GM19238 (cell line): ENCODE data around the gene HOXC11.

Experiments
- DNase-seq: peaks from one replicate; pipeline ENCODE4 v3.0.0; 2011; ENCODE audit warnings: low spot score; ENCODE audit not compliant: insufficient read length

Gene HOXC11

DNA sequence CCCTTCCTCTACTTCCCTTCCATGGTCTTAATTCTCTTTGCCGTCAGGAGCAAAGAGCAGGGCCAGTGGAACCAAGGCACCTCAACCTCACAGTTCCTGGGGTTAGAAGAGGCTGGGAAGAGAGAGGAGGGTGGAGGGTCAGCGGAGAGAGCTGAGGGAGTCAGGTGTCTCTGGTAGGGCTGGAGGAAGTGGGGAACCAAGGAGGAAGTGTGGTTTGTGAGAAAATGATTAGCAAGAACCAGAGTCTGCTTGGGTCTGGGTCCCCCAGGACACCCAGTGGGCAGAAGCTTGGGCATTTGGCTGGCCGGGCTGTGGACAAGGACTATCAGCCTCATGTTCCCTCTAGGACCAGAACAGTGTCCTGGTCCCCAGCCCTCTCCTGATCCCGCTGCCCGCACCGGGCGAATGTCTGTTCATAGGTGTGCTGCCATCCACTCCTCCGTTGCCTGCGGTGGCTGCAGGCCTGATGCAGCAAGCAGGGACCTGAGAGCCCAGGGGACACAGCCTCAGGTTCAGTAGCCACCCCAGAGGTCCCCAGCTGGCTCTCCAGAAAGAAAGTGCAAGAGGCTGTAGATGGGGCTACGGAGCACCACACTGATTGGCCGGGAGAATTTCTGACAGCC lies 15.9 kb upstream of the HOXC11 start:
- no peak for DNase-seq

DNA sequence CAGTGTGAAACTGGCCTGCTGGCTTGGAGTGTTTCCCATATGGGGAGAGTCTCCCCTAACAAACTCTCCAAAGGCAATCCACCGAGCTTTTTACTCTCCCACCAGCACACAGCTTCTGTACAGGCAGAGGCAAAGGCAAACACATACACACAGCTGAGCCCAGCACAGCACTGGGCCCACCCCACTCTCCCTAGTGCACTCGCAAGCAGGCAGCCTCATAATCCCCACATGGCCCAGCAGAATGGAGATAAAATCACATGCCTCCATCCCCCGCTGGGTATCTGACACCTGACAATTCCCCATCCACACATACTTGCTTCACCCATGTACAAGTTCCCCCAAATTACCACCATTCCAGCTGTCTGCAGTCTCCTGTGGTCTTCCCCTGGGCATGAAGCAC lies 14.8 kb upstream of the HOXC11 start:
- DNase-seq: no peak

DNA sequence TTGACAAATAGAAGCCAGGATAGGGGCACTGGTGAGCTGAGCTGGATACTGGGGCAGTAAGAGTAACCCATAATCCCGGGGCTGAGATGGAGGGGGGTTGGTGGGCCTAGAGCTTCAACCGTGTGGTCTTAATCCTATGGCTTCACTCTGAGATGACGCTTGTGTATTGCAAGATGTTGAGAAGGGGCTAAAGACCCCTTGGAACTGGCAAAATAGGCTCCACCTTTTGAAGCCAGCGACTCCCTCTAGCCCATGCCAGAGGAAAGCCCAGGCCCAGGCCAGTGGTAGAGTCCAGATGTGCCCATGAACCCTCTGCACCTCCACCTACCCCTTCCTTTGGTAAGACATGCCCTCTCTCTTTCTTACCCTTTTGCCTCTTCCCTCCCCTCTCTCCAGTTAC lies 13.6 kb upstream of the HOXC11 start:
- DNase-seq: no peak

DNA sequence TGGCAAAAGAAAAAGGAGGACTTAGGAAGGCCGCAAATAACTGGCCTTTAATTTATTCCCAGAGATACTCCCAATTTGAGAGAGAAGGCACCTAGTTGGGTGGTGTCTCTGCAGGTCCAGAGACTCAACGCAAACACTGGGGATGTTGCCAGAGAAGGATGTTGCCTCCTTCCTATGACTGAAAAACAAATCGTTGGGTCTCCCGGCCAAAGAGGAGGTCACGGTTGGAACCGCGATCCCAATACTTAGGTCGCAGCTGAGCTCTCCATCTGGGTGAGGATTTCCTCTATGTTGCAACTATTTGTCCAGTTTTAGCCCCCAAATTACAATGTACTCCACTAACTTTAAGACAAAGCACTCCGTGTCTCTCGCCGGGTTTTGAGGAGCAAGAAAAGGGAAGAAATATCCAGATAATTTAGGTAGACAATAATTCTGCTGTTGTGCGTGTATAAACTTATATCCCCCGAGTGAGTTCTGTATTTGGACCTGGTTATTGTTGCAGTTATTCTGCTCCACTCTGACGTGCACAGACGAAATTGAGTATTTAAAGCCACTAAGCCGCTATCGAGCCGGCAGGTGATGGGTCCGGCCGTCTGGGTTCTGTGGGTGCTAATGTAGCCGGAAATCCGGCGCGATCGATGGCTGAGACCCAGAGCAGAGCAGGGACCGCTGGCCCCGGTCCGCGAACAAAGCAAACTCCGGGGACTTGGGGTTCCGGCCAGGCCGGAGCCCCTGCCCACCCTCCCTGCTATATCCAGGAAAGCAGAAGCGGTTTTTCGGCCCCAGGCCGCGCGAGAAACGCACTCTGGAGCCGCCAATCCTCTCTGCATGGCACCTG lies 12.5 kb upstream of the HOXC11 start:
- no peak for DNase-seq

DNA sequence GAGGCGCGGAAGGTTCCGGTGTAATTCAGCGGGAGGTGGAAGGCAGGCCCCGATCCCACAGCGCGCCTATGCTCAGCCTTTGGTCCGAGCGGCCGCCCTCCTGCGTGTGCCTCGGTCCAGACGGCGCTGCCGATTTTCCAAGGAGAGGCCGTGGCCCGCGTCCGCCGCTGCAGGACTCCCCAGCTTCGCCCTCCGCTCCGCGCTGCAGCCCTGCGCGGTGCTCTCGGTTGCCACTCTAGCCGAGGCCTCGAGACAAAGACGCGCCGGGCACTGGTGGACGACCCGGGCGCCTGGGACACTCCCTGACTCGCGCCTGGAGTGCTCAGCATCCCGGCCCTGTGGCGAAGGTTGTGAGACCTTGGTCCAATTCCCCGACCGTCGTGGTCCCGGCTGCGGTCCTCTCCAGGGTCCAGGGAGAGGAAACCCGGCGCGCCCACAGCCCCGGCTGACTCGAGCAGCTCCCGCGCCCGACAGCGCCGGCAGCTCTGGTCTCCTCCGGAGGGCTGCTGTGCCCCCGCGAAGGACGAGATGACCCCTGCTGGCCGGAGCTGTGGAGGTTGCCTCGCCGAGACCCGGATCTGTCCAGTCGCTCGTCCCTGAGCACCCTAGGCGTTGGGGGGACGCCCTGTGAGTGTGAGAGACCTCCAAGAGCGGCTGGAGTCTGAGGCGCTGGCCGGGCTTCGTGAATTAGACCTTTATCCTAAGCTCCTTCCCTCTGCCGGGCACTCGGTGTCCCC lies 11.7 kb upstream of the HOXC11 start:
- no peak for DNase-seq

DNA sequence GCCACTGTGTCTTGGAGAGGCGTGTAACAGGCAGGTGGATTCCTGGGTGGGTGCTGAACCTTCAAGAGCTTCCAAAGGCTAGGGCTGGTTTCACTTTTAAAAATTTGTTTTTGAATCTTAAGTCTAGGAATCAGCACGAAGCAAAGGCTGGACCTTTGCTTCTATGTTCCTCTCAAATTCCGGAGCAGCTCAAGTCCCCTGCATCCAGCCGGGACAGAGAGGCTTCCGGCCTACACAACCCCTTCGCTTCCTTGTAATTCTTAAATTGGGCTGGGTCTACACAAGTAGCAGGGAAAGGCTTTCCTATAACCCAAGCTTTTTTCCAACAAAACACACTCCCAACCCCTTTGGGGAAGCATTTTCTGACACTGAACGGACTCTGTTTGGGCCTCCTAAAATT lies 9.9 kb upstream of the HOXC11 start:
- DNase-seq: no peak

DNA sequence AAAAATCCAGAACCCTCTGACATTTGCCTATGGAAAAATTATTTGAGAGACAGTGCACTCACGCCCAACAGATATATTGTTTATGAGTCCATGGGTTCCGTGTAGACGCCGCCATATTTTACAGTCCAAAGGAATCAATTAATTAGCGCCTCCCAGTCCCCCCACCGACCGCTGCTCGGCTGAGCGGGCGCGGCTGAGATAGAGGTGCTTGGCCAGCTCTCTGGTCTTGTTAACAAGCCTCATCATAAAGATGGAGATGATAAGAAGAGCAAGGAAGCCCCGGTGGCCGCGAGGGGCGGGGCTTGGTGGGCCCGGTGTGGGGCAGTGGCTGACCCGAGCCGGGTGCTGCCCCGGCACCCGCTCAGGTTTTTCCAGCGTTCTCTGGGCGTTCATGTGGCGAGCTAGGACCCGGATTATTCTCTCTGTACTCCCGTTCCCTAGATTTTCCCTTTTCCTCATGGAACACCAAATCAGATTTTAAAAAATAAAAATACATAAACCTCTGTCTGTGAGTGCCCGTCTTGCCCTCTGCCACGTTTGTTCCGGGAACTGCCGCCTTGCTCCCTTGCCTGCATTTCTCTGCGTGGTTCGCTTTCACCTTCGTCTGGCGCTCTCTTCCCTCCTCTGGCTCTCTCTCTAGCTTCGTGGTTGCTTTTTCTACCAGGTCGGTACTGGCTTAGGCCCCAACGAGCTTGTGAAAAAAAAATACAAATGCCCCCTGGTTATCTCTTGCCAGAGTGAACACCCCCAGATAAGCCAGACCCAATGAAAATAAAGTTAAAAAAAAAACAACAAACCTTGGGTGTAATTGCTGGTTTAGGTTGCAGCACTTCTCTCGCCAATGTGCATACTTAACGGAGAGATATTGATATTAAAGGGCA lies 9.3 kb upstream of the HOXC11 start:
- no peak for DNase-seq

DNA sequence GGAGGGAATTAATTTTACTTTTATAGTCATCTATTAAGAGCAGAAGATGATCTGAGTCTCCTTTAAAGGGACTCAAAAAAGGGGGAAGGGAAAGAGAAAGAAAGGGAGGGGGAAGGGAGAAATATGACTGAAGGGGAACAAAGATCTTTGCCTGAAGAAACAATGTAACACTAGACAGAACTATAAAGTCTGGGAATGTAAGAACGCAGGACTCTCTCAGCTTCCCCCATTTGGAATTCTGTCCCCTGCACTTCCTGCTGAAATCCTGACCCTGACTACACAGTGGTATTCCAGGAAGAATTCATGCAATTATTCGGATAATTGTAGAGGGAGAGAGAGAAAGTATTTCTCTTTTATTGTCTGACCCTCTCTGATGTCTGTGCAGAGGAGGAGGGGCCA lies 8.6 kb upstream of the HOXC11 start:
- DNase-seq: no peak

DNA sequence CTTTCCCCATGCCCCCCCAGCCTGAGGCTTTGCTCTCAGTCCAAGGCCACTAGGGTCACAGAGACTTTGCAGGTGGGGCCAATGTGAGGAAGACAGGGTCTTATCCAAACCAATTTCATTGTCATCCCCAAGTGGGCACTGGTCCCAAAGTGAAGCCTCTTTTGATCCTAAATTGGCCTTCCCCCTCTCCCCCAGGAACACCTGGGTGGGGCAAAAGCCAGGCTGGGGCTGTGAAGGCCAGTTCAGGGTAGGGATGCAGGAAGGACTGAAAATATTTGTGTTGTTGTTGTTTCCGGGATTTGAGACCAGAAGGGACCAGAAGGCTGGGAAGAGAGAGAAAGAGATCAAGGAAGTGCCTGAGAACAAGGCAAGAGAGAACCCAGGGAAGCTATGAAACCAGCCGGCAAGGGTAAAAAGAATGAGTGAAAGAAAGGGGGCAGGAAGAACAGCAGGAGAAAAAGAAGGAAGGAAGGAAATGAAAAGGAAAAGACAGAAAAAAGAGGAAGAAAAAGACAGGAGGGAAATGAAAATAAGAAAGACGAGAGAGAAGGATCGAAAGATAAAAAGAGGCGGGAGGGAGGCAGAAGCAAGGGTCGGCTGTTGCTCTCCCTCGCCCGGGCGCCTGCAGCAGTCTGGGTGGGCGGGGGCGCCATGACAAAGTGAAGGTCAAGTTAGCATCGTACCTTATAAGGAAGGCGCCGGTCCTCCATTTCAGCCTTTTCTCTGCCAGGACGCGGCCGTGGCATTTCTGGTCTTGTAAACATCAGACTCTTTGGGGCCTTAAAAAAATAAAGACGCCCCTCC lies 7.4 kb upstream of the HOXC11 start:
- DNase-seq: no peak

DNA sequence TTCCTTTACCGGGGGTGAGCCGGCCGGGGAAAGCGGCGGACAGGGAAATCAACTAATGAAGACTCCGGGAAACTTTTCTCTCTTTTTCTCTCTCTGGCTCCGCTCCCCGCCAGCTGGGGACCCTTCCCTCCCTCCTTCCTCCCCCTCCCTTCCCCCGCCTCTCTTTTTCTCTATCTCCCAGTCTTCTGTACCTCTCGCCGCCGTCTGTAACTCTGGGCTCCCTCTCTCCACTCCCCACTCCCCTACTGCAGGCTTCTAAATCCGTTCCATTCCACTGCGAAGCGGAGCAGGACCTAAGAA lies 6.9 kb upstream of the HOXC11 start:
- no peak for DNase-seq

DNA sequence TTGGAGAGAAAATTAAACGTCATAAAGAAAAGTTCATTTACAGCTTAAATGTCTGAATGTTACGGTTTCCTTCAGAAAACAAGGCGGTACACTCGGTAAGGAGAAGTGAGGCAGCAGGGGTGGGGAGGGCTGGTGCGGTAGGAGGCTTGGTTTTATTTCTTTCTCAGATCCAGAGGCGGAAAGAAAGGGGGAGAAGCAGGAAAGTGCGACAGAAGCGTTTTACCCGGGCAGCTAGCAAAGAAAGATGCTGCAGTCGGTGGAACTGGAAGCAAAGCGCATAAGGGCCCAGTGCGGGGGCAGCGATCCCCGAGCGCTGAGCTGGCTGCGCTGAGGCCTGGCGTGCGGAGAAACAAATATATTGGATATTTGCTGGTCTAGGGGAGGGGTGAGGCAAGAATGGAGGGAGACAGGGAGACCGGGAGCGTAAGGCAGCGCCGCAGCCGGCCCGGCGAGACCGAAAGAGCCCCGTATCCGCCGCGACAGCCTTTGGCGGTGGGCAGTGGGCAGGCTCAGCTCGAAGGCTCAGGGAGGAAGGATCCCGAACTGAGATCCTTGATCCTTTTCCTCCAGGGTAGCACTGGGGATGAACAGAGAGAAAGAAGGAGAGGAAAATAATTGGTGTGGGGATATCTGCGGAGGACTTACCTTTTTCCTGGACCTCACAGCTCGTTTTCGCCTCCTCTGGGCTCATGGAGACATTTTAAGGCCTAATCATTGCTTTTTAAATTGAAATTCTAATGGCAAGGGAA lies 6.4 kb upstream of the HOXC11 start:
- no peak for DNase-seq

DNA sequence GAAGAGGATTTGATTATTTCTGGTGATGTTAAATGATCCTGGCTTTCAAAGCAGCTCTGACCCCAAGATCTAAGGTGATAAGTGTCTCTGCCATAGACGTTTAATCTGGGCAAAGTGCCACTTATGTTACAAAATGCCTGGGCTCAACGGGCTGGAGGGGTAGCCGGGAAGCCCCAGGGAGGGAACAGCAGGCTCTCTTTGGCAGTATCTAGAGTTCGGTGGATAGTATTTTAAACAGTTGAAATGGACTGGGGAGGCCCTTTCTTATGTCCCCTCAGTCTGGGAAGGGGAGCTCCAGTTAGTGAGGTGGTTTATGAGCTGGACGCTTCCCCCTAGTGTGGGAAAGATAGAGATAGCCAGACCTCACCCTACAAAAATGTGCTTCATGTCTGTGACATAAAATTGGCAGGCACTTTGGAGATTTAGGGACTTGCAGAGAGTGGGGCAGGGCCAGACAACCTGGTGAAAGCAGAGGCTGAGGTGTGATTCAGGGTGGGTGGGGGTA lies 5.5 kb upstream of the HOXC11 start:
- no peak for DNase-seq

DNA sequence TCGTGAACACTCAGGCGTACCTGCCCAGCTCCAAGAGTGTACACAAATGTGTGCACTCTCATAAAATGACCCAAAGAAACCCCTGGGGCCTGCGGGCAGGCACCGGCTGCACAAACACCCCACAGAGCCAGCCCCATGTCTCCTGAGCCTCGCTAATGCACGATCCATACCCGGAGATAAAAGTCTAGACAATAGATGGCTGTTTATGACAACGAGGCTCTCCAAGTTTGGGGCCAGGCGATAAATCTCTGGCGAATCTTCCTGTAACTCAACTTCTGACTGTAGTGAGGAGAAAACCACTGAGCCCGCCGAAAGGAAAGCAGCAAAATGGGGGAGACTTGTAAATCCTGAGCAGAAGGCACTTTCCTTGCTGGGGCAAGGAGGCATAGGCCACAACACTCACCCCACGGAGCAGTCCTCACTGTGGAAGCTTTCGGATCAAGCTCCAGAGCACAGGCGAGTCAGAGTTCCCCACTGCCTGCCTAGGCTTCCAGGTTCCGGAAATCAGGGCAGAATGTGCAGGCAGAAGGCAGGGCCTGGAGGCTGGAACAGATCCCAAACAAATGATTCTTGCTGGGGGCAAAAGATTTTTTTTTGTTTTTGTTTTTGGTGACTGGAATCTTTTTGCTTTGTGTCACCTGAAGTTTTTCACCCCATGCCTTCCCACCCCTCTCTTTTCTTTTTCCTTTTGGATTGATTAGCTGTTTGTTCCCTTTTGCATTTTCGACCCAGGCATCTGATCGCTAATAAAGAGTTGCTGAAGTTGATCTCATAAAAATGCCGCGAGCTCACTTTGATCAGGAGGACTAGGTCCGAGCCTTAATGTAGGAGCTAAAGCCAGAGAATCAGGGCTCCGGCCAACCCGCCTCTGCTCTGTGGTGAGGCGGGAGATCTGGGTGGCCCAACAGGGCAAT lies 4.5 kb upstream of the HOXC11 start:
- DNase-seq: no peak

DNA sequence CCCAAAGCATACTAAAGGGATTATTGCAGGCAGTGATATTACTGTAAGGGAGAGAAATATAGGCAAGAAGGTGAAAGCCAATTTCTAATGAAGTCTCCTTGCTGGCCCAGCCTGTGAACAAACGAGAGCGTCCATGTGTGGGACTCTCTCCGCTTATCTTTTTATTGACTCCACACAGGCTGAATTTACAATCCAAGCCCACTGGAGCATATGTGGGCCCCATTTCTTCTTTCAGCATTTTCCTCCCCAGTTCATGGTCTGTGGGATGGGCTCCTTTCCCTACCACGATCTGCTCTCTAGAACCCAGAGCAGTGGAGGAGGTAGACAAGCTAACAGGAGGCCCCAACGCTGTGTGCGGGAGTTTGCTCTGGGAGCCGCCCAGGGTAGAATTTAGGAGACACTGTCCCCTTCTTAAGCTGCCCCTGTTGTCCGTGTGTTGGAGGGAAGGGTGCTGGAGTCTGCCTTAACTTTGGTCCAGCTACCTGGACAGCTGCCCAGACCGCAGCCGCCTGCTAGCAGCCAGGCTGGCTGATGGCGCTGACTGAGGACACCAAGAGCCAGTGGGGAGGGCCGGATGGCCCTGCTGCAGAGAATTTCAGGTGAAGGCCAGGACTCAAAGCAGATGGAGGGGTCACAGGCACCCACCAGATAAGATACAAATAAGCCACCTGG lies 3.2 kb upstream of the HOXC11 start:
- no peak for DNase-seq

DNA sequence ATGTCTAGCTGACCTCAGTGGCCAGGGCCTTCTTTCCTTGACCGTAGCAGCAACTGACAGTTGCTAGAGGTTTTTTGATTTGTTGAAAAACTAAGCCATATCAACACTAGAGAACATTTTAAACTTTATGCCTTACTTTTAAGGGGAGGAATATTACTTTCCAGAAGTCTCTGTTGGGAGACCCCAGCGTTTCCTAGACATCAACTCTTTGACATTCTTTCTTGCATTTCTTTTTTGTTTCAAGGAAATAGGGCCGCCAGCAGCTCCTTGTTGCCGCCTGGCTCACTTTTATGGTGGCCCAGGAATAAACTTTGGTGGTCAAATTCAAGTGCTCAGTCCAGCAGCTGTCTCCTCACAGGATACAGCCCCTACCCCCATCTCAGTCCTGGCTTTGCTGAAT lies 2.5 kb upstream of the HOXC11 start:
- DNase-seq: no peak

DNA sequence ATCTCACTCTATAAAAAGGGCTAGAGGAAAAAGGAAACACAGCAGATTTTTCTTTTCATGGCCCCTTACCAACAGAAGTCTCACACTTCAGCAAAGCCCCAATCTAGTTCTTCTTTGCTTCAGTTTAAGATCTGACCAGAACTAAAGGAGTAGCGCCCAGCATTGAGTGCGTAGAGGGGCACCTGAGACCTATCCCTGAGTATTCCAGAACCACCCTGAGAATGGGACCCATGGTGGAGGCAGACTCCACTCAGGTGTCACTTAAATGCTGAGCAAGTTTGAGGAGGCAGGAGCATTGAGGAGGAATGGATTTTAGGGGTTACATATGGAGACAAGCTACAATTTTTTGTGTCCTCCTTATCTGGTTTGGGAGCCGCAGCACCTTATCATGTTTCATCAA lies 1.8 kb upstream of the HOXC11 start:
- DNase-seq: no peak

DNA sequence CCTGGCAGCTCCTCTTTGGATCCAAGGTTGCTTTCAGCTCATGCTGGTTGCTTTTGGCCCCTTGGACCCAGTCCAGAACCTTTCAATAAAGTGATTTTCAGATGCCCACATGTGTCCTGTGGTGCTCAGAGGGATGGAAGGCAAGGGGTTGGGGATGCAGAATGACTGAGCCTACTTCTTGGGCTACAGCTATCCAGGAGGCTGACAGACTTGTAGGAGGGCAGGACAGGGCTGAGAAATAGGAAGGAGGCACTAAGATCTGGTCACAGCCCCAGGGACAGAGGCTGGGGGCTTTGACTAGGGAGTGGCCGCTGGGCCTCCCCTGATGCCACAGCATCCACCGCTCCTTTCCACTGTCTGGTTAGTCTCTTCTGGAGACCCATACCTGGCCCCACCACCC lies 1.2 kb upstream of the HOXC11 start:
- no peak for DNase-seq

DNA sequence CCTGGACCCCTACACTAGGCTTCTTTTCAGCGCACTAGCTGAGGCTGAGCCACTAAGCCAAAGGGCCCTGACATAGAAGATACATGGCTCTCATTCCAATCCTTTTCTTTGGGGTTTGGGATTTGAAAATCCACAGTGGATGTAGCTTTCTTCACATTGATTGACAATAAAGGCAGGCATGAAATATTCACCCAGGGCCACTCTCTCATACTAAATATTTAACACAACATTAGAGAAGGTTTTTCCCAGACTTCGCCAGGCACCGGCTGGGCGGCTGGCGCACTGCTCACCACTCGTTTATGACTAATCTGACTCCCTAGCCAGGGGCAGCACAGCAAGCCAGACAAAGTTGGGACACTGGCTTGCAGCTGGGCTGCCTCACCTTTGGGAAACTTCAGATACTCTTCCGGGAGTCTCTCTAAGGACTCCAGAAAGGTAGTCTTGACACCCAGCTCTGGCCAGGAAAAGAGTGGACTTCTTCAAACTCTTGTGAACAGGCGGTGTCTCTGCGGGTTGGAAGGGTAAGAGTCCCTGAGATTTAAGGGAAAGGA lies 699 bp upstream of the HOXC11 start:
- DNase-seq: no peak
